GM12874 (cell line): ENCODE results near the gene FAM171A2.

Experiments used
- CTCF ChIP-seq: IDR thresholded peaks from 2 replicates; pipeline ENCODE4 v1.5.1; 2011; ENCODE audit warnings: low read depth, mild to moderate bottlenecking, control low read depth, low read length, moderate library complexity; ENCODE audit not compliant: insufficient read depth

The FAM171A2 gene

GRCh38 chr17:44397479-44398440, 34.1 kb upstream of the FAM171A2 start:
- no peak for TF ChIP-seq CTCF

GRCh38 chr17:44396946-44397345, 33.3 kb upstream of the FAM171A2 start:
- TF ChIP-seq CTCF = no peak

- TF ChIP-seq CTCF = no peak
Observed at GRCh38 chr17:44394833-44395232, 31.2 kb upstream of the FAM171A2 start.

GRCh38 chr17:44390250-44390870, 26.7 kb upstream of the FAM171A2 start:
- TF ChIP-seq CTCF = no peak

- no peak for TF ChIP-seq CTCF
Observed at GRCh38 chr17:44389723-44390202, 26.1 kb upstream of the FAM171A2 start.

- no peak for TF ChIP-seq CTCF
Observed at GRCh38 chr17:44389281-44389680, 25.6 kb upstream of the FAM171A2 start, which contains the start of gene ITGA2B. Gene ITGA2B, minus strand, starts transcription at chr17:44389649. Its CDS starts 176 bp downstream, at chr17:44389473.

- no peak for TF ChIP-seq CTCF
Observed at GRCh38 chr17:44387804-44388203, 24.2 kb upstream of the FAM171A2 start.
